Measurements from ENCODE around the gene IRAK1. TPM values are rescaled to one million over a fixed set of nuclear protein-coding genes. Genes with fewer than 3 reads are reported as not detected.

IRAK1 gene
- total and polyA plus RNA-seq, 2 of the 13 experiments (the other 11 are each of a cell fraction or from before 2014, with no cell fraction given), result 57.7 to 77.3 TPM

- ChIA-PET POLR2A (interaction anchor here (1.4 to 1.8 kb wide), 3 partner anchors 8 to 47 kb away, joined by 3 to 6 read pairs (median 4); partner anchors contain the start of gene HCFC1), CTCF (ENCODE audit: low intra/inter-chr PET ratio, low total read pairs) (no interaction called here)
- DNase-seq (ENCODE audit: low spot score), result no peak
- FAIRE-seq, result no peak
- peaks cover 0 to 7% of the 10 kb centered on the region in 2 experiments; a peak in 1 of 5 replicates for H3K36me3 ChIP-seq (replicated peaks in 1 of 2; ENCODE audit: control insufficient read depth in 1 of 2, insufficient read depth in 2 of 2, low read length in 2 of 2)
- intact Hi-C loops (cut with micrococcal nuclease; ENCODE audit: unreplicated experiment) (no loop called here), in situ Hi-C loops (cut with HindIII; ENCODE audit: extremely low pct_ligation_motif_present, low pct_unique_long_range_greater_than_20kb) (no loop called here)
- peak overlapping the region; percentile 78 for H3K4me2 ChIP-seq (ENCODE audit: low read depth, low read length)
- 70% methylated on average over 11 of the region's 26 CpGs for WGBS (ENCODE audit: low lambda C conversion rate)
- peak; percentile 18 for ATAC-seq
- H3K79me2 ChIP-seq (ENCODE audit: insufficient read depth, low read length), result peaks cover 15% of the 10 kb centered on the region
- peak overlapping the region; percentile 78 for H3K9ac ChIP-seq (ENCODE audit: insufficient read depth, low read depth, low read length)
- H3K4me3 ChIP-seq (replicated peaks in 1 of 3; ENCODE audit: insufficient read depth in 1 of 3, low read depth in 2 of 3, low read length in 3 of 3), result peak overlapping the region in 2 of 3 experiments; percentile 71 to 78; a peak in 4 of 6 replicates
- peaks cover 41% of the 10 kb centered on the region for H3K4me1 ChIP-seq (ENCODE audit: insufficient read depth, low read length)
- BruUV-seq (replicated peaks), result no TSS peak
- H4K20me1 ChIP-seq (ENCODE audit: insufficient read depth, low read length), result no peaks in the 10 kb centered on the region
- peak overlapping the region; percentile 63 for H3K27ac ChIP-seq (ENCODE audit: extremely low read length, insufficient read depth, low read length)
- no peaks in the 10 kb centered on the region for H3K27me3 ChIP-seq (ENCODE audit: control insufficient read depth in 1 of 2, insufficient read depth in 2 of 2, low read length in 2 of 2)
- H2AFZ ChIP-seq (ENCODE audit: low read length), result no peak overlapping the region
- H3K9me3 ChIP-seq (ENCODE audit: low read length), result no peaks in the 10 kb centered on the region
- TF ChIP-seq TIGD3 (CRISPR knock-in tag; IDR thresholded peaks at IDR 0.05; ENCODE audit: borderline replicate concordance), result no peak
- no peak for TF ChIP-seq FLYWCH1 (CRISPR knock-in tag; IDR thresholded peaks at IDR 0.05)
- TF ChIP-seq ARNTL (CRISPR knock-in tag; IDR thresholded peaks at IDR 0.05), result no peak
- TF ChIP-seq MATR3 (CRISPR knock-in tag; IDR thresholded peaks at IDR 0.05), result no peak
- TF ChIP-seq ZNF263 (CRISPR knock-in tag; IDR thresholded peaks at IDR 0.05), result peak; percentile 77
- TF ChIP-seq IKZF5 (CRISPR knock-in tag; IDR thresholded peaks at IDR 0.05), result no peak
- no peak for TF ChIP-seq ZNF644 (CRISPR knock-in tag; IDR thresholded peaks at IDR 0.05; ENCODE audit: low read depth)
- peak; percentile 34 for TF ChIP-seq AGO2 (optimal IDR thresholded peaks at IDR 0.05; ENCODE audit: low read depth, low read length)
- no peak for TF ChIP-seq ZNF18 (CRISPR knock-in tag; IDR thresholded peaks at IDR 0.05; ENCODE audit: insufficient replicate concordance)
- no peak for TF ChIP-seq ZNF629 (CRISPR knock-in tag; conservative IDR thresholded peaks at IDR 0.05)
- no peak for TF ChIP-seq GTF3A (CRISPR knock-in tag; conservative IDR thresholded peaks at IDR 0.05)
- no peak for TF ChIP-seq SRSF4 (IDR thresholded peaks at IDR 0.05; ENCODE audit: low read depth, low read length, poor library complexity, severe bottlenecking)
- TF ChIP-seq DNMT1 (CRISPR knock-in tag; IDR thresholded peaks at IDR 0.05), result no peak
- no peak for TF ChIP-seq ZNF574 (CRISPR knock-in tag; IDR thresholded peaks at IDR 0.05)
- TF ChIP-seq ZBTB7B (CRISPR knock-in tag; IDR thresholded peaks at IDR 0.05), result no peak
- no peak for TF ChIP-seq ZNF260 (CRISPR knock-in tag; IDR thresholded peaks at IDR 0.05; ENCODE audit: borderline replicate concordance, low read depth)
- no peak for TF ChIP-seq HNRNPK (IDR thresholded peaks at IDR 0.05; ENCODE audit: low read depth, low read length, poor library complexity, severe bottlenecking)
- no peak for TF ChIP-seq EZH2 (conservative IDR thresholded peaks at IDR 0.05; ENCODE audit: low read depth, low read length)
Measured at GRCh38 chrX:154017766-154018517, 1.8 kb downstream of the IRAK1 start.

All from HepG2 (cell line).